Measurements from ENCODE around the gene TTN. TPM values are rescaled to one million over a fixed set of nuclear protein-coding genes. Genes with fewer than 3 reads are reported as not detected.

The TTN gene
- total RNA-seq, 1 experiment from 2014 or later, result under 0.01 TPM

DNA sequence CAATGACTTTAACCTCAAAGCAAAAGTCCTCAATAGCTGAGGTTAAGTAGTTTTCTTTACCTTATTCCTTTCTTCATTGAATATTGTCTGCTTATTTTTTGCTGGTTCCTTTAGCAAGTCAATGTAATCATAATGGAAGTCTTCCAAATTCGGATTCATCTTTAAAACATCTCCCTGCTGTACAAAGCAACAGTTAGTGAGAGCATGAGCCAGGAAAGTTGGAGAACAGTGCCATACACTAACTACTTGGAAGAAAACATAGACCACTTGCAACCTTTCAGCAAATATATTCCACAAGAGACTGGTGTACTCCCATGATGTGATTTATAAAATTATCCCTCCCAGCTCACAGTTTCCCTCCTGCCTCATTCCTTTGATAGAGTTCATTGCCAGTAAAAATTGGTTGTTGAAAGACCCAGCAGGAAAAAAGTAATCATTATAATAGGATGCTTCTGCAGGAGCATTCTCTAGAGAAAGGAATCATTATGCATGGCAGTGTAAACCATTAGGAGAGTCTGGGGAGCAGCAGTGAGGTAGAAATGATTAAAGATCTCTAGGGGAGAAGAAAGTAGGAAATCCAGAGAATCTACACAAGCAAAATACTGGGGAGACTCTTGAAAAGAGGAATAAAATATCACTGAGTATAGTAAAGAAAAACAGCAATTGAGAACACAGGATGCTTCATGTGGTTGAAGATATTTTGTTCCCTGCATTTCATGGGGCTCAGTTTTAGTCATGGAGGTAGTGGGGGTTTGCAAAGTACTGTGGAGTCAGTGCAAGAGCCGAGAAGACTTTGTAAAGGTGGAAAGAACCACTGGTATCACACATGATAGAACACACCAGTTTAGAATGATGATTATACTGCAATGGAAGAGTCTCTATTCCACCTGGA, 38.6 kb upstream of the TTN start:
- POLR2A ChIA-PET, result interaction anchor here (1.5 kb wide), 1 partner anchor 9 kb away, joined by 4 read pairs; no protein-coding TSS in a partner anchor
- H3K4me1 Mint-ChIP-seq (ENCODE audit: insufficient read depth, unreplicated experiment), result no peaks in the 10 kb centered on the region
- TF ChIP-seq, protein P1, sequence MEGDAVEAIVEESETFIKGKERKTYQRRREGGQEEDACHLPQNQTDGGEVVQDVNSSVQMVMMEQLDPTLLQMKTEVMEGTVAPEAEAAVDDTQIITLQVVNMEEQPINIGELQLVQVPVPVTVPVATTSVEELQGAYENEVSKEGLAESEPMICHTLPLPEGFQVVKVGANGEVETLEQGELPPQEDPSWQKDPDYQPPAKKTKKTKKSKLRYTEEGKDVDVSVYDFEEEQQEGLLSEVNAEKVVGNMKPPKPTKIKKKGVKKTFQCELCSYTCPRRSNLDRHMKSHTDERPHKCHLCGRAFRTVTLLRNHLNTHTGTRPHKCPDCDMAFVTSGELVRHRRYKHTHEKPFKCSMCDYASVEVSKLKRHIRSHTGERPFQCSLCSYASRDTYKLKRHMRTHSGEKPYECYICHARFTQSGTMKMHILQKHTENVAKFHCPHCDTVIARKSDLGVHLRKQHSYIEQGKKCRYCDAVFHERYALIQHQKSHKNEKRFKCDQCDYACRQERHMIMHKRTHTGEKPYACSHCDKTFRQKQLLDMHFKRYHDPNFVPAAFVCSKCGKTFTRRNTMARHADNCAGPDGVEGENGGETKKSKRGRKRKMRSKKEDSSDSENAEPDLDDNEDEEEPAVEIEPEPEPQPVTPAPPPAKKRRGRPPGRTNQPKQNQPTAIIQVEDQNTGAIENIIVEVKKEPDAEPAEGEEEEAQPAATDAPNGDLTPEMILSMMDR (IDR thresholded peaks at IDR 0.05; ENCODE audit: unreplicated experiment), result no peak
- no peak overlapping the region for H3K4me3 Mint-ChIP-seq (ENCODE audit: unreplicated experiment)
- peaks cover 5% of the 10 kb centered on the region for H3K9me3 Mint-ChIP-seq (ENCODE audit: unreplicated experiment)
- DNase-seq (ENCODE audit: unreplicated experiment), result no peak
- H3K36me3 Mint-ChIP-seq (ENCODE audit: insufficient read depth, unreplicated experiment), result no peaks in the 10 kb centered on the region
- intact Hi-C loops (cut with micrococcal nuclease), result no loop called here
- H3K27me3 Mint-ChIP-seq (ENCODE audit: insufficient read depth, unreplicated experiment), result no peaks in the 10 kb centered on the region
- CTCF ChIA-PET, result interaction anchor here (0.5 to 0.7 kb wide), 2 partner anchors 83 to 240 kb away, joined by 3 read pairs; no protein-coding TSS in a partner anchor
- BruUV-seq (replicated peaks), result no TSS peak
- no peak overlapping the region for H3K27ac Mint-ChIP-seq (ENCODE audit: low read depth, unreplicated experiment)

DNA sequence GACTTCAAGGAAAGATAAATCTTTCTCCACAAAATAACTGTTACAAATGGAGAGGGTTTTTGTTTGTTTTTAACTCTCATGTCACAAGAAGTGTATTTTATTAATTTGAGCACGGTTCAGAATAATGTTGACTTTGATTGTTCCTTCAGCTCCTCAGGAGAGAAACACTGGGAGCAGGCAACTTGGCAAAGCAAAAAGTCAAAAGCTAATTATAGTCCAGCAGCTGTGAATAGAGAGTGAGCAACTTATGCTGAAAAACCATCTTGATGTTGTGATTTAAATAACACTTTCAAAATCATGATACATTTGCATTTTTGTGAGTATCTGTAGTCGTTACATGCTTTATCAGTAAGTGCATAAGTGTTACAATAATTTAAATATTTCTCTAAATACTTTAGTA, 37.5 kb upstream of the TTN start:
- BruUV-seq (replicated peaks), result no TSS peak

DNA sequence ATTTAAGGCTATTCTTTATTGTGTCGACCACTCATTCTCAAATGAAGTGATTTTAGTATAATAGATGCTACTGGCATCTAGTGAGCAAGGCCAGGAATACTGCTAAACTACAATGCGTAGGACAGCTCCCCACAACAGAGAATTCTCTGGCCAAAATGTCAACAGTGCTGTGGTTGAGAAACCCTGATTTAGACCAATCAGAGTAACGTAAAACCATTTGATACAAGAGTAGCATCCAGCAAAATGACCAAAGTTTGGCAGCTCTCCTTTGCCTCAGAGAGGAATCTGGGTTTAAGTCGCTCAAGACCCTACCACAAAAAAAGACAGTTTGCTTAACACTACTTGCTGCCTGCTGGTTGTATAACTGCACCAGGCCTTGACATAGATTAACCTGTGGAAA, 37.0 kb upstream of the TTN start:
- POLR2A ChIA-PET, result interaction anchor here (0.6 to 1.5 kb wide), 2 partner anchors 10 to 1068 kb away, joined by 3 to 4 read pairs; no protein-coding TSS in a partner anchor
- CTCF ChIA-PET, result no interaction called here
- H3K4me3 Mint-ChIP-seq (ENCODE audit: unreplicated experiment), result no peak overlapping the region

More for the DNA sequence above, 37.5 kb upstream of the TTN start:
- CTCF ChIA-PET, result no interaction called here
- Mint-ChIP-seq H3K9me3 (ENCODE audit: unreplicated experiment) (peaks cover 5% of the 10 kb centered on the region), H3K27me3 (ENCODE audit: insufficient read depth, unreplicated experiment) (no peaks in the 10 kb centered on the region), H3K27ac (ENCODE audit: low read depth, unreplicated experiment) (no peak overlapping the region), H3K4me1 (ENCODE audit: insufficient read depth, unreplicated experiment) (no peaks in the 10 kb centered on the region), H3K4me3 (ENCODE audit: unreplicated experiment) (no peak overlapping the region), H3K36me3 (ENCODE audit: insufficient read depth, unreplicated experiment) (no peaks in the 10 kb centered on the region)
- POLR2A ChIA-PET, result interaction anchor here (0.6 to 1.5 kb wide), 2 partner anchors 10 to 1068 kb away, joined by 3 to 4 read pairs; no protein-coding TSS in a partner anchor
- intact Hi-C loops (cut with micrococcal nuclease), result no loop called here
- TF ChIP-seq, protein P1 (IDR thresholded peaks at IDR 0.05; ENCODE audit: unreplicated experiment), result no peak
- no peak for DNase-seq (ENCODE audit: unreplicated experiment)

GRCh38 chr2:178843697-178844096, 36.5 kb upstream of the TTN start:
- peaks cover 5% of the 10 kb centered on the region for H3K9me3 Mint-ChIP-seq (ENCODE audit: unreplicated experiment)
- intact Hi-C loops (cut with micrococcal nuclease), result no loop called here
- TF ChIP-seq, protein P1 (IDR thresholded peaks at IDR 0.05; ENCODE audit: unreplicated experiment), result no peak
- no peak for DNase-seq (ENCODE audit: unreplicated experiment)
- no peak overlapping the region for H3K4me3 Mint-ChIP-seq (ENCODE audit: unreplicated experiment)
- no peaks in the 10 kb centered on the region for H3K36me3 Mint-ChIP-seq (ENCODE audit: insufficient read depth, unreplicated experiment)
- ChIA-PET POLR2A (no interaction called here), CTCF (no interaction called here)
- H3K27ac Mint-ChIP-seq (ENCODE audit: low read depth, unreplicated experiment), result no peak overlapping the region
- no peaks in the 10 kb centered on the region for H3K27me3 Mint-ChIP-seq (ENCODE audit: insufficient read depth, unreplicated experiment)
- BruUV-seq (replicated peaks), result no TSS peak
- no peaks in the 10 kb centered on the region for H3K4me1 Mint-ChIP-seq (ENCODE audit: insufficient read depth, unreplicated experiment)

More for the DNA sequence above, 37.0 kb upstream of the TTN start:
- intact Hi-C loops (cut with micrococcal nuclease), result no loop called here
- BruUV-seq (replicated peaks), result no TSS peak
- Mint-ChIP-seq H3K27me3 (ENCODE audit: insufficient read depth, unreplicated experiment) (no peaks in the 10 kb centered on the region), H3K27ac (ENCODE audit: low read depth, unreplicated experiment) (no peak overlapping the region), H3K4me1 (ENCODE audit: insufficient read depth, unreplicated experiment) (no peaks in the 10 kb centered on the region), H3K9me3 (ENCODE audit: unreplicated experiment) (peaks cover 5% of the 10 kb centered on the region), H3K36me3 (ENCODE audit: insufficient read depth, unreplicated experiment) (no peaks in the 10 kb centered on the region)
- DNase-seq (ENCODE audit: unreplicated experiment), result no peak
- TF ChIP-seq, protein P1 (IDR thresholded peaks at IDR 0.05; ENCODE audit: unreplicated experiment), result no peak

All from MCF 10A (cell line).